HCT116 (cell line): ENCODE measurements around the gene MED9. TPM values are rescaled to one million over a fixed set of nuclear protein-coding genes. Genes with fewer than 3 reads are reported as not detected.

ENCODE experiments used
- ATAC-seq: fragments of 200-7000 bp; cut with Tn5 transposase; 2 replicates; pipeline ENCODE4 v1.9.1; 2020; ENCODE audit warnings: mild to moderate bottlenecking, moderate library complexity
- BruUV-seq: library from RNA; stranded (reverse); fragments of 400-500 nt; replicated peaks from 2 replicates; lab custom pipeline; 2021; lab: Mats Ljungman, UMichigan
- CTCF ChIA-PET: fragments of 300-600 bp; sonication (Branson Sonifier 250); formaldehyde crosslinking; loops from one replicate; lab custom pipeline; 2021; ENCODE audit warnings: antibody characterized with exemption; lab: Charles Lee
- POLR2A ChIA-PET: fragments of 300-600, 350-600 bp; sonication (Branson Sonifier 250); formaldehyde crosslinking; loops from one replicate; lab custom pipeline; 2021; ENCODE audit warnings: antibody characterized with exemption; lab: Charles Lee
- RAD21 ChIA-PET, 2 experiments: fragments of 300-600 bp; sonication (Branson Sonifier 250); formaldehyde crosslinking; loops; one replicate each; lab custom pipeline; 2023; ENCODE audit warnings: low total read pairs in 2 of 2; ENCODE audit not compliant: uncharacterized antibody in 2 of 2, unreplicated experiment in 2 of 2, low non-redundant PET in 1 of 2; lab: Charles Lee
- DNase-seq: peaks from one replicate; pipeline ENCODE4 v3.0.0-alpha.2; 2010; ENCODE audit warnings: low read depth, low spot score
- H2AFZ ChIP-seq: fragments of 200-600 bp; shearing (Covaris generic), sonication (generic); 2 replicates; pipeline ENCODE4 v1.6.1; 2017; ENCODE audit warnings: low read depth, mixed run types, mixed read lengths, antibody characterized with exemption, low read length; ENCODE audit not compliant: poor library complexity, severe bottlenecking
- H3K27ac ChIP-seq: 2 replicates; pipeline ENCODE4 v1.5.1; 2012; ENCODE audit warnings: low read depth, low read length
- H3K27me3 ChIP-seq: fragments of 200-600 bp; sonication (generic); 2 replicates; pipeline ENCODE4 v1.6.1; 2016; ENCODE audit warnings: mixed run types, low read length, mixed read lengths; ENCODE audit not compliant: insufficient read depth
- H3K36me3 ChIP-seq, 2 experiments: fragments of 200-500 bp in 1 of 2; fragments of 200-600 bp in 1 of 2; sonication (Bioruptor generic) in 1 of 2; sonication (generic) in 1 of 2; 2 replicates each; pipeline versions ENCODE4 v1.5.1 to v1.6.1; 2014 to 2016; ENCODE audit warnings: low read length in 2 of 2, inconsistent platforms in 1 of 2, mixed read lengths in 1 of 2, mixed run types in 1 of 2; ENCODE audit not compliant: insufficient read depth in 2 of 2, control insufficient read depth in 1 of 2
- H3K4me1 ChIP-seq, 2 experiments: fragments of 200-600 bp in 1 of 2; sonication (generic) in 1 of 2; 2 replicates each; pipeline versions ENCODE4 v1.5.1 to v1.6.1; 2012 to 2017; ENCODE audit warnings: low read length in 2 of 2, inconsistent platforms in 1 of 2, mild to moderate bottlenecking in 1 of 2, mixed read lengths in 1 of 2, mixed run types in 1 of 2, moderate library complexity in 1 of 2; ENCODE audit not compliant: insufficient read depth in 2 of 2, control insufficient read depth in 1 of 2
- H3K4me2 ChIP-seq: fragments of 200-600 bp; sonication (generic); 2 replicates; pipeline ENCODE4 v1.6.1; 2017; ENCODE audit warnings: mixed run types, low read length, mixed read lengths
- H3K4me3 ChIP-seq, 2 experiments: fragments of 200-600 bp in 1 of 2; sonication (generic) in 1 of 2; replicated peaks in 1 of 2; 2 replicates each; pipeline ENCODE4 v1.5.1; 2011 to 2016; ENCODE audit warnings: low read length in 2 of 2, control low read depth in 1 of 2, low read depth in 1 of 2, mild to moderate bottlenecking in 1 of 2, mixed read lengths in 1 of 2, mixed run types in 1 of 2
- H3K79me2 ChIP-seq: fragments of 200-600 bp; sonication (generic); 2 replicates; pipeline ENCODE4 v1.6.1; 2017; ENCODE audit warnings: mild to moderate bottlenecking, mixed run types, low read length, moderate library complexity, mixed read lengths; ENCODE audit not compliant: insufficient read depth
- H3K9ac ChIP-seq: fragments of 200-600 bp; sonication (generic); 2 replicates; pipeline ENCODE4 v1.6.1; 2016; ENCODE audit warnings: low read length, mixed read lengths
- H3K9me2 ChIP-seq: fragments of 200-600 bp; sonication (generic), shearing (Covaris generic); 2 replicates; pipeline ENCODE4 v1.6.1; 2017; ENCODE audit warnings: mixed run types, mild to moderate bottlenecking, moderate library complexity; ENCODE audit not compliant: insufficient read depth
- H3K9me3 ChIP-seq, 2 experiments: fragments of 200-500 bp in 1 of 2; fragments of 200-600 bp in 1 of 2; sonication (Bioruptor generic) in 1 of 2; sonication (generic) in 1 of 2; 2 replicates each; pipeline ENCODE4 v1.6.1; 2014 to 2017; ENCODE audit warnings: low read length in 2 of 2, mixed read lengths in 2 of 2, inconsistent platforms in 1 of 2, low read depth in 1 of 2, mild to moderate bottlenecking in 1 of 2, mixed run types in 1 of 2, moderate library complexity in 1 of 2; ENCODE audit not compliant: control insufficient read depth in 1 of 2, insufficient read depth in 1 of 2
- H4K20me1 ChIP-seq: fragments of 200-600 bp; sonication (generic), shearing (Covaris generic); 2 replicates; pipeline ENCODE4 v1.6.1; 2017; ENCODE audit warnings: mixed run types, mild to moderate bottlenecking, moderate library complexity; ENCODE audit not compliant: insufficient read depth
- ATF3 ChIP-seq: IDR thresholded peaks from 2 replicates; pipeline ENCODE4 v1.6.1; 2012
- CBX3 ChIP-seq: IDR thresholded peaks from 2 replicates; pipeline ENCODE4 v1.6.1; 2012; ENCODE audit warnings: low read depth
- EGR1 ChIP-seq: IDR thresholded peaks from 2 replicates; pipeline ENCODE4 v1.6.1; 2012; ENCODE audit warnings: low read depth
- ELF1 ChIP-seq: IDR thresholded peaks from 2 replicates; pipeline ENCODE4 v1.6.1; 2012; ENCODE audit warnings: low read depth, borderline replicate concordance
- EZH2 ChIP-seq: fragments of 200-600 bp; sonication (generic); IDR thresholded peaks from 2 replicates; pipeline ENCODE4 v1.6.1; 2017; ENCODE audit warnings: antibody characterized with exemption, mixed run types
- FOSL1 ChIP-seq: IDR thresholded peaks from 2 replicates; pipeline ENCODE4 v1.6.1; 2012; ENCODE audit warnings: low read depth
- POLR2A ChIP-seq: IDR thresholded peaks from 2 replicates; pipeline ENCODE4 v1.7.0; 2011; ENCODE audit warnings: borderline replicate concordance; ENCODE audit not compliant: insufficient read depth, insufficient read length; ENCODE audit errors: extremely low read depth
- POLR2AphosphoS5 ChIP-seq: IDR thresholded peaks from 2 replicates; pipeline ENCODE4 v1.6.1; 2011; ENCODE audit warnings: mild to moderate bottlenecking, low read depth, low read length, moderate library complexity
- SIN3A ChIP-seq: IDR thresholded peaks from 2 replicates; pipeline ENCODE4 v1.6.1; 2012; ENCODE audit warnings: low read depth
- SP1 ChIP-seq: IDR thresholded peaks from 2 replicates; pipeline ENCODE4 v1.6.1; 2012; ENCODE audit warnings: low read depth
- SRF ChIP-seq: IDR thresholded peaks from 2 replicates; pipeline ENCODE4 v1.6.1; 2012; ENCODE audit warnings: low read depth
- TCF7L2 ChIP-seq: IDR thresholded peaks from 2 replicates; pipeline ENCODE4 v1.7.0; 2011; ENCODE audit warnings: borderline replicate concordance, inconsistent platforms; ENCODE audit not compliant: insufficient read depth, insufficient read length; ENCODE audit errors: extremely low read depth
- YY1 ChIP-seq: IDR thresholded peaks from 2 replicates; pipeline ENCODE4 v1.6.1; 2011; ENCODE audit warnings: low read length, low read depth, moderate library complexity, mild to moderate bottlenecking; ENCODE audit not compliant: insufficient replicate concordance; ENCODE audit errors: extremely low read depth
- intact Hi-C: fragments of 100-400 bp; cut with micrococcal nuclease; formaldehyde crosslinking; loops from 2 replicates; pipeline ENCODE4 v1.10.0; 2022
- total RNA-seq: library from RNA; stranded (reverse); gene quantifications from one replicate; pipeline ENCODE4 v1.2.1, GENCODE V29; 2021; ENCODE audit not compliant: unreplicated experiment
- TF ChIP-seq, protein P1 (sequence below): IDR thresholded peaks from 2 replicates; pipeline ENCODE4 v1.6.1; 2012
- TF ChIP-seq, protein P2 (sequence below): IDR thresholded peaks from 2 replicates; pipeline ENCODE4 v1.6.1; 2012; ENCODE audit warnings: low read depth
- TF ChIP-seq, protein P3 (sequence below): IDR thresholded peaks from 2 replicates; pipeline ENCODE4 v1.6.1; 2011; ENCODE audit warnings: mild to moderate bottlenecking, low read length, moderate library complexity; ENCODE audit not compliant: insufficient replicate concordance; ENCODE audit errors: extremely low read depth

Gene MED9
- total RNA-seq, 1 experiment from 2014 or later: 13.9 TPM

- ATAC-seq: no peak
- no peak for TF ChIP-seq FOSL1
- TF ChIP-seq YY1: no peak
- no peak for TF ChIP-seq SRF
- no peak for TF ChIP-seq POLR2A
- no peak for TF ChIP-seq CBX3
- TF ChIP-seq EZH2: no peak
- TF ChIP-seq EGR1: no peak
- no peak for TF ChIP-seq ELF1
- TF ChIP-seq, protein P1, sequence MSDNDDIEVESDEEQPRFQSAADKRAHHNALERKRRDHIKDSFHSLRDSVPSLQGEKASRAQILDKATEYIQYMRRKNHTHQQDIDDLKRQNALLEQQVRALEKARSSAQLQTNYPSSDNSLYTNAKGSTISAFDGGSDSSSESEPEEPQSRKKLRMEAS: no peak
- TF ChIP-seq, protein P2, sequence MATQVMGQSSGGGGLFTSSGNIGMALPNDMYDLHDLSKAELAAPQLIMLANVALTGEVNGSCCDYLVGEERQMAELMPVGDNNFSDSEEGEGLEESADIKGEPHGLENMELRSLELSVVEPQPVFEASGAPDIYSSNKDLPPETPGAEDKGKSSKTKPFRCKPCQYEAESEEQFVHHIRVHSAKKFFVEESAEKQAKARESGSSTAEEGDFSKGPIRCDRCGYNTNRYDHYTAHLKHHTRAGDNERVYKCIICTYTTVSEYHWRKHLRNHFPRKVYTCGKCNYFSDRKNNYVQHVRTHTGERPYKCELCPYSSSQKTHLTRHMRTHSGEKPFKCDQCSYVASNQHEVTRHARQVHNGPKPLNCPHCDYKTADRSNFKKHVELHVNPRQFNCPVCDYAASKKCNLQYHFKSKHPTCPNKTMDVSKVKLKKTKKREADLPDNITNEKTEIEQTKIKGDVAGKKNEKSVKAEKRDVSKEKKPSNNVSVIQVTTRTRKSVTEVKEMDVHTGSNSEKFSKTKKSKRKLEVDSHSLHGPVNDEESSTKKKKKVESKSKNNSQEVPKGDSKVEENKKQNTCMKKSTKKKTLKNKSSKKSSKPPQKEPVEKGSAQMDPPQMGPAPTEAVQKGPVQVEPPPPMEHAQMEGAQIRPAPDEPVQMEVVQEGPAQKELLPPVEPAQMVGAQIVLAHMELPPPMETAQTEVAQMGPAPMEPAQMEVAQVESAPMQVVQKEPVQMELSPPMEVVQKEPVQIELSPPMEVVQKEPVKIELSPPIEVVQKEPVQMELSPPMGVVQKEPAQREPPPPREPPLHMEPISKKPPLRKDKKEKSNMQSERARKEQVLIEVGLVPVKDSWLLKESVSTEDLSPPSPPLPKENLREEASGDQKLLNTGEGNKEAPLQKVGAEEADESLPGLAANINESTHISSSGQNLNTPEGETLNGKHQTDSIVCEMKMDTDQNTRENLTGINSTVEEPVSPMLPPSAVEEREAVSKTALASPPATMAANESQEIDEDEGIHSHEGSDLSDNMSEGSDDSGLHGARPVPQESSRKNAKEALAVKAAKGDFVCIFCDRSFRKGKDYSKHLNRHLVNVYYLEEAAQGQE: no peak
- TF ChIP-seq SP1: no peak
- TF ChIP-seq, protein P3, sequence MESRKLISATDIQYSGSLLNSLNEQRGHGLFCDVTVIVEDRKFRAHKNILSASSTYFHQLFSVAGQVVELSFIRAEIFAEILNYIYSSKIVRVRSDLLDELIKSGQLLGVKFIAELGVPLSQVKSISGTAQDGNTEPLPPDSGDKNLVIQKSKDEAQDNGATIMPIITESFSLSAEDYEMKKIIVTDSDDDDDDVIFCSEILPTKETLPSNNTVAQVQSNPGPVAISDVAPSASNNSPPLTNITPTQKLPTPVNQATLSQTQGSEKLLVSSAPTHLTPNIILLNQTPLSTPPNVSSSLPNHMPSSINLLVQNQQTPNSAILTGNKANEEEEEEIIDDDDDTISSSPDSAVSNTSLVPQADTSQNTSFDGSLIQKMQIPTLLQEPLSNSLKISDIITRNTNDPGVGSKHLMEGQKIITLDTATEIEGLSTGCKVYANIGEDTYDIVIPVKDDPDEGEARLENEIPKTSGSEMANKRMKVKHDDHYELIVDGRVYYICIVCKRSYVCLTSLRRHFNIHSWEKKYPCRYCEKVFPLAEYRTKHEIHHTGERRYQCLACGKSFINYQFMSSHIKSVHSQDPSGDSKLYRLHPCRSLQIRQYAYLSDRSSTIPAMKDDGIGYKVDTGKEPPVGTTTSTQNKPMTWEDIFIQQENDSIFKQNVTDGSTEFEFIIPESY: no peak
- TF ChIP-seq ATF3: no peak
- no peak for TF ChIP-seq TCF7L2
- TF ChIP-seq SIN3A: no peak
- no peak for TF ChIP-seq POLR2AphosphoS5
- H4K20me1 ChIP-seq: no peaks in the 10 kb centered on the region
- no peak overlapping the region for H3K27ac ChIP-seq
- H3K79me2 ChIP-seq: no peaks in the 10 kb centered on the region
- H2AFZ ChIP-seq: no peak overlapping the region
- no peak overlapping the region for H3K9ac ChIP-seq
- no peak overlapping the region for H3K4me2 ChIP-seq
- DNase-seq: no peak
- H3K4me1 ChIP-seq: no peaks in the 10 kb centered on the region
- H3K27me3 ChIP-seq: no peaks in the 10 kb centered on the region
- CTCF ChIA-PET: no interaction called here
- intact Hi-C loops: no loop called here
- H3K36me3 ChIP-seq: no peaks in the 10 kb centered on the region
- RAD21 ChIA-PET: no interaction called here
- no peaks in the 10 kb centered on the region for H3K9me3 ChIP-seq
- H3K9me2 ChIP-seq: no peaks in the 10 kb centered on the region
- POLR2A ChIA-PET: no interaction called here
- BruUV-seq: no TSS peak
- H3K4me3 ChIP-seq: no peak overlapping the region
Observed at GRCh38 chr17:17431605-17432004, 45.2 kb upstream of the MED9 start.
